HCT116 (cell line): Measurements from ENCODE around the gene PHACTR1. TPM values are rescaled to one million over a fixed set of nuclear protein-coding genes. Genes with fewer than 3 reads are reported as not detected.

Experiments
- ATAC-seq: fragments of 200-7000 bp; cut with Tn5 transposase; 2 replicates; pipeline ENCODE4 v1.9.1; 2020; ENCODE audit warnings: mild to moderate bottlenecking, moderate library complexity
- BruUV-seq: library from RNA; stranded (reverse); fragments of 400-500 nt; replicated peaks from 2 replicates; lab custom pipeline; 2021; lab: Mats Ljungman, UMichigan
- CTCF ChIA-PET: fragments of 300-600 bp; sonication (Branson Sonifier 250); formaldehyde crosslinking; loops from one replicate; lab custom pipeline; 2021; ENCODE audit warnings: antibody characterized with exemption; lab: Charles Lee
- POLR2A ChIA-PET: fragments of 300-600, 350-600 bp; sonication (Branson Sonifier 250); formaldehyde crosslinking; loops from one replicate; lab custom pipeline; 2021; ENCODE audit warnings: antibody characterized with exemption; lab: Charles Lee
- RAD21 ChIA-PET, 2 experiments: fragments of 300-600 bp; sonication (Branson Sonifier 250); formaldehyde crosslinking; loops; one replicate each; lab custom pipeline; 2023; ENCODE audit warnings: low total read pairs in 2 of 2; ENCODE audit not compliant: uncharacterized antibody in 2 of 2, unreplicated experiment in 2 of 2, low non-redundant PET in 1 of 2; lab: Charles Lee
- DNase-seq: peaks from one replicate; pipeline ENCODE4 v3.0.0-alpha.2; 2010; ENCODE audit warnings: low read depth, low spot score
- H2AFZ ChIP-seq: fragments of 200-600 bp; shearing (Covaris generic), sonication (generic); 2 replicates; pipeline ENCODE4 v1.6.1; 2017; ENCODE audit warnings: low read depth, mixed run types, mixed read lengths, antibody characterized with exemption, low read length; ENCODE audit not compliant: poor library complexity, severe bottlenecking
- H3K27ac ChIP-seq: 2 replicates; pipeline ENCODE4 v1.5.1; 2012; ENCODE audit warnings: low read depth, low read length
- H3K27me3 ChIP-seq: fragments of 200-600 bp; sonication (generic); 2 replicates; pipeline ENCODE4 v1.6.1; 2016; ENCODE audit warnings: mixed run types, low read length, mixed read lengths; ENCODE audit not compliant: insufficient read depth
- H3K36me3 ChIP-seq, 2 experiments: fragments of 200-500 bp in 1 of 2; fragments of 200-600 bp in 1 of 2; sonication (Bioruptor generic) in 1 of 2; sonication (generic) in 1 of 2; 2 replicates each; pipeline versions ENCODE4 v1.5.1 to v1.6.1; 2014 to 2016; ENCODE audit warnings: low read length in 2 of 2, inconsistent platforms in 1 of 2, mixed read lengths in 1 of 2, mixed run types in 1 of 2; ENCODE audit not compliant: insufficient read depth in 2 of 2, control insufficient read depth in 1 of 2
- H3K4me1 ChIP-seq, 2 experiments: fragments of 200-600 bp in 1 of 2; sonication (generic) in 1 of 2; 2 replicates each; pipeline versions ENCODE4 v1.5.1 to v1.6.1; 2012 to 2017; ENCODE audit warnings: low read length in 2 of 2, inconsistent platforms in 1 of 2, mild to moderate bottlenecking in 1 of 2, mixed read lengths in 1 of 2, mixed run types in 1 of 2, moderate library complexity in 1 of 2; ENCODE audit not compliant: insufficient read depth in 2 of 2, control insufficient read depth in 1 of 2
- H3K4me2 ChIP-seq: fragments of 200-600 bp; sonication (generic); 2 replicates; pipeline ENCODE4 v1.6.1; 2017; ENCODE audit warnings: mixed run types, low read length, mixed read lengths
- H3K4me3 ChIP-seq, 2 experiments: fragments of 200-600 bp in 1 of 2; sonication (generic) in 1 of 2; replicated peaks in 1 of 2; 2 replicates each; pipeline ENCODE4 v1.5.1; 2011 to 2016; ENCODE audit warnings: low read length in 2 of 2, control low read depth in 1 of 2, low read depth in 1 of 2, mild to moderate bottlenecking in 1 of 2, mixed read lengths in 1 of 2, mixed run types in 1 of 2
- H3K79me2 ChIP-seq: fragments of 200-600 bp; sonication (generic); 2 replicates; pipeline ENCODE4 v1.6.1; 2017; ENCODE audit warnings: mild to moderate bottlenecking, mixed run types, low read length, moderate library complexity, mixed read lengths; ENCODE audit not compliant: insufficient read depth
- H3K9ac ChIP-seq: fragments of 200-600 bp; sonication (generic); 2 replicates; pipeline ENCODE4 v1.6.1; 2016; ENCODE audit warnings: low read length, mixed read lengths
- H3K9me2 ChIP-seq: fragments of 200-600 bp; sonication (generic), shearing (Covaris generic); 2 replicates; pipeline ENCODE4 v1.6.1; 2017; ENCODE audit warnings: mixed run types, mild to moderate bottlenecking, moderate library complexity; ENCODE audit not compliant: insufficient read depth
- H3K9me3 ChIP-seq, 2 experiments: fragments of 200-500 bp in 1 of 2; fragments of 200-600 bp in 1 of 2; sonication (Bioruptor generic) in 1 of 2; sonication (generic) in 1 of 2; 2 replicates each; pipeline ENCODE4 v1.6.1; 2014 to 2017; ENCODE audit warnings: low read length in 2 of 2, mixed read lengths in 2 of 2, inconsistent platforms in 1 of 2, low read depth in 1 of 2, mild to moderate bottlenecking in 1 of 2, mixed run types in 1 of 2, moderate library complexity in 1 of 2; ENCODE audit not compliant: control insufficient read depth in 1 of 2, insufficient read depth in 1 of 2
- H4K20me1 ChIP-seq: fragments of 200-600 bp; sonication (generic), shearing (Covaris generic); 2 replicates; pipeline ENCODE4 v1.6.1; 2017; ENCODE audit warnings: mixed run types, mild to moderate bottlenecking, moderate library complexity; ENCODE audit not compliant: insufficient read depth
- FOSL1 ChIP-seq: IDR thresholded peaks from 2 replicates; pipeline ENCODE4 v1.6.1; 2012; ENCODE audit warnings: low read depth
- POLR2AphosphoS5 ChIP-seq: IDR thresholded peaks from 2 replicates; pipeline ENCODE4 v1.6.1; 2011; ENCODE audit warnings: mild to moderate bottlenecking, low read depth, low read length, moderate library complexity
- SRF ChIP-seq: IDR thresholded peaks from 2 replicates; pipeline ENCODE4 v1.6.1; 2012; ENCODE audit warnings: low read depth
- ZFX ChIP-seq: fragments of 450-650 bp; IDR thresholded peaks from 2 replicates; pipeline ENCODE4 v1.6.1; 2017
- intact Hi-C: fragments of 100-400 bp; cut with micrococcal nuclease; formaldehyde crosslinking; loops from 2 replicates; pipeline ENCODE4 v1.10.0; 2022
- total RNA-seq: library from RNA; stranded (reverse); gene quantifications from one replicate; pipeline ENCODE4 v1.2.1, GENCODE V29; 2021; ENCODE audit not compliant: unreplicated experiment
- TF ChIP-seq, protein P1 (sequence below): IDR thresholded peaks from 2 replicates; pipeline ENCODE4 v1.6.1; 2011; ENCODE audit warnings: mild to moderate bottlenecking, low read length, moderate library complexity; ENCODE audit not compliant: insufficient replicate concordance; ENCODE audit errors: extremely low read depth
- TF ChIP-seq, protein P2 (sequence below): IDR thresholded peaks from 2 replicates; pipeline ENCODE4 v1.6.1; 2012; ENCODE audit warnings: low read depth

PHACTR1 gene
- total RNA-seq, 1 experiment from 2014 or later = 0.17 TPM

DNA sequence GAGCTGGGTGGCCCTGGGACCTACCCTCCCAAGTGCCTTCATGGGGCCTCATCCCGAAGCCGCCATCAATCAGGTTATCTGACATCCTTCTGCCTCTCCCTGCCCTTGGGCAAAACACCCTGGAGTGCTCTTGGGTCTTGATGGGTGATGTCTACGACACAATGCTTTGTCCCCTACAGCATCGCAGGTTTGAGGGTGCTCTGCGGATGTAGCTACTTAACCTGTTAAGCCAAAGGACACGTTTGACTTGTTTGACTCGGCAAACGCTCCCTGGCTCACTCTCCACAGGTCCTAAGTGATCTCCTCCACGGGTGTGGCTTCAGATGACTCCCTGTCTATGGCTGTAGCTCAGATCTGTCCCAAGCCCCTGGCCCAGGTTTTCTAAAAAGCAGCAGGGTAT is 576.2 kb downstream of the PHACTR1 start:
- no peaks in the 10 kb centered on the region for H4K20me1 ChIP-seq
- H3K9me2 ChIP-seq = no peaks in the 10 kb centered on the region
- H3K4me3 ChIP-seq = no peak overlapping the region
- no peak overlapping the region for H3K4me2 ChIP-seq
- H3K9me3 ChIP-seq = no peaks in the 10 kb centered on the region; a peak in 1 of 4 replicates
- TF ChIP-seq SRF = no peak
- TF ChIP-seq FOSL1 = no peak
- TF ChIP-seq, protein P1, sequence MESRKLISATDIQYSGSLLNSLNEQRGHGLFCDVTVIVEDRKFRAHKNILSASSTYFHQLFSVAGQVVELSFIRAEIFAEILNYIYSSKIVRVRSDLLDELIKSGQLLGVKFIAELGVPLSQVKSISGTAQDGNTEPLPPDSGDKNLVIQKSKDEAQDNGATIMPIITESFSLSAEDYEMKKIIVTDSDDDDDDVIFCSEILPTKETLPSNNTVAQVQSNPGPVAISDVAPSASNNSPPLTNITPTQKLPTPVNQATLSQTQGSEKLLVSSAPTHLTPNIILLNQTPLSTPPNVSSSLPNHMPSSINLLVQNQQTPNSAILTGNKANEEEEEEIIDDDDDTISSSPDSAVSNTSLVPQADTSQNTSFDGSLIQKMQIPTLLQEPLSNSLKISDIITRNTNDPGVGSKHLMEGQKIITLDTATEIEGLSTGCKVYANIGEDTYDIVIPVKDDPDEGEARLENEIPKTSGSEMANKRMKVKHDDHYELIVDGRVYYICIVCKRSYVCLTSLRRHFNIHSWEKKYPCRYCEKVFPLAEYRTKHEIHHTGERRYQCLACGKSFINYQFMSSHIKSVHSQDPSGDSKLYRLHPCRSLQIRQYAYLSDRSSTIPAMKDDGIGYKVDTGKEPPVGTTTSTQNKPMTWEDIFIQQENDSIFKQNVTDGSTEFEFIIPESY = no peak
- no peak for TF ChIP-seq ZFX
- TF ChIP-seq POLR2AphosphoS5 = no peak
- TF ChIP-seq, protein P2, sequence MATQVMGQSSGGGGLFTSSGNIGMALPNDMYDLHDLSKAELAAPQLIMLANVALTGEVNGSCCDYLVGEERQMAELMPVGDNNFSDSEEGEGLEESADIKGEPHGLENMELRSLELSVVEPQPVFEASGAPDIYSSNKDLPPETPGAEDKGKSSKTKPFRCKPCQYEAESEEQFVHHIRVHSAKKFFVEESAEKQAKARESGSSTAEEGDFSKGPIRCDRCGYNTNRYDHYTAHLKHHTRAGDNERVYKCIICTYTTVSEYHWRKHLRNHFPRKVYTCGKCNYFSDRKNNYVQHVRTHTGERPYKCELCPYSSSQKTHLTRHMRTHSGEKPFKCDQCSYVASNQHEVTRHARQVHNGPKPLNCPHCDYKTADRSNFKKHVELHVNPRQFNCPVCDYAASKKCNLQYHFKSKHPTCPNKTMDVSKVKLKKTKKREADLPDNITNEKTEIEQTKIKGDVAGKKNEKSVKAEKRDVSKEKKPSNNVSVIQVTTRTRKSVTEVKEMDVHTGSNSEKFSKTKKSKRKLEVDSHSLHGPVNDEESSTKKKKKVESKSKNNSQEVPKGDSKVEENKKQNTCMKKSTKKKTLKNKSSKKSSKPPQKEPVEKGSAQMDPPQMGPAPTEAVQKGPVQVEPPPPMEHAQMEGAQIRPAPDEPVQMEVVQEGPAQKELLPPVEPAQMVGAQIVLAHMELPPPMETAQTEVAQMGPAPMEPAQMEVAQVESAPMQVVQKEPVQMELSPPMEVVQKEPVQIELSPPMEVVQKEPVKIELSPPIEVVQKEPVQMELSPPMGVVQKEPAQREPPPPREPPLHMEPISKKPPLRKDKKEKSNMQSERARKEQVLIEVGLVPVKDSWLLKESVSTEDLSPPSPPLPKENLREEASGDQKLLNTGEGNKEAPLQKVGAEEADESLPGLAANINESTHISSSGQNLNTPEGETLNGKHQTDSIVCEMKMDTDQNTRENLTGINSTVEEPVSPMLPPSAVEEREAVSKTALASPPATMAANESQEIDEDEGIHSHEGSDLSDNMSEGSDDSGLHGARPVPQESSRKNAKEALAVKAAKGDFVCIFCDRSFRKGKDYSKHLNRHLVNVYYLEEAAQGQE = no peak
- H3K27me3 ChIP-seq = no peaks in the 10 kb centered on the region
- ChIA-PET CTCF (no interaction called here), RAD21 (no interaction called here), POLR2A (no interaction called here)
- BruUV-seq = no TSS peak
- no peaks in the 10 kb centered on the region for H3K4me1 ChIP-seq
- H3K36me3 ChIP-seq = no peaks in the 10 kb centered on the region
- ATAC-seq (no peak), DNase-seq (no peak)
- no peak overlapping the region for H3K9ac ChIP-seq
- intact Hi-C loops = no loop called here
- H3K27ac ChIP-seq = no peak overlapping the region
- H3K79me2 ChIP-seq = no peaks in the 10 kb centered on the region
- no peak overlapping the region for H2AFZ ChIP-seq
